Middle frontal gyrus (tissue), 1 donor: ENCODE results near the gene LMNB1.
A peak's percentile ranks its signal among the peaks of the same experiment; 100 is the strongest.

Experiments used
- DNase-seq: peaks from one replicate; pipeline ENCODE4 v3.0.0-alpha.2; 2015; ENCODE audit warnings: low spot score; ENCODE audit errors: extremely low spot score

LMNB1 gene

GRCh38 chr5:126855266-126855665, 78.3 kb downstream of the LMNB1 start:
- no peak for DNase-seq

GRCh38 chr5:126857472-126858410, 80.8 kb downstream of the LMNB1 start:
- DNase-seq, result no peak

DNA sequence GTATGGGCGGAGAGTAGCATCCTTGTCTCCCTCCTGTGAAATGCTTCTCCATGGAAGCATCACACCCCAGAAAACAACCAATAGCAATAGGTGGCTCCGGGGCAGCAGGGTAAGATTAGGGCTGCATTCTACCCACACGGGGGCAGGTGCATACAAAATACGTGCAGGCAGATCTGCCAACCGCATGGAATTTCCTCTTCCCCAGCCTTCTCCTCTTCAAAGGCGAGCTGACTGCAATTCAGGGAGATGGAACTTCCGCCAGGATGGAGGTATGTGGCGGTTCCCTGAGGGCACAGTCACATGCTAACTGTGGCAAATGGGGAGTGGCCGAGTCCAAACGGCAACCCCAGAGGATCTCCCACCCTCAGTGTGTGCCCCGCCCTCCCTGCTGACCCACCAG, 81.5 kb downstream of the LMNB1 start:
- DNase-seq, result no peak

DNA sequence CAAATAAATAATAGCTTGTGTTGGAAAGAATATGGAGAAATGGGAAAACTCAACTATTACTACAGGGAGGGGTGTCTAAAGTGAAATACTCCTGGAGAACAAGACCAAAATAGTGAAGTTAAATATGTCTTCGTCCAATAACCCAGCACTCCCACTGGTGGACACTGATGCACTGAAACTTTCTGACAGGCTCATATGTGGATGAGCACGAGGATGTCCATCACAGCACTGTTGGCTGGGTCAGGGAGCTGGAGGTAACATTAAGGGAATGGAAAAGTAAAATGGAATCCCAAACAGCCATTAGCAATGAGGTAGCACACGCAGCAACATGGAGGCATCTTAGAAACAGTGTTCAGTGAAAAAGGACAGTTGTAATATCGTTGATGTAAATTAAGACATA, 86.5 kb downstream of the LMNB1 start:
- DNase-seq, result no peak

DNA sequence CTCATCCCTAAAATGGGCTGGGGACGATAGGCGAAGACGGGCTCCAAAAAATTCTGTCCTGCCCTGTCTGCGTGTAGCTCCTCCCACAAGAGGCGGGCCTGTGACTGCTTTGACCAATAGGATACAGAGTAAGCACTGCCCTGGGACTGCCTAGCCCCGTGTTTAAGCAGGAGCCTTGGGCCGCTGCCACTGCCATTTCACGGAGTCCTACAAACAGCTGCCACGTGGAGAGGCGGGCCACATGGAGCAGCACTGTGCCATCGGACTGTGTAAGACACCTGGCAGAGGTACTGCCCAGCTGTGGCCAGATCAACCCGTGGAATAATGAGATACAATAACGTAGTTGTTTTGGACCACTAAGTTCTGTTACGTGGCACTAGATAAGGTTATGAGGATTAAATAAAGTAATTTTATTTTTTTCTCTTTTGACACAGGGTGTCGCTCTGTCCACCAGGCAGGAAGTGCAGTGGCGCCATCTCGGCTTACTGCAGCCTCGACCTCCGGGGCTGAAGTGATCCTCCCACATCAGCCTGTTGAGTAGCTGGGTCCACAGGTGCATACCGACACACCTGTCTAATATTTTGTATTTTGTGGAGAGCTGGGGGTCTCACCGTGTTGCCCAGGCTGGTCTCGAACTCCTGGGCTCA, 87.2 kb downstream of the LMNB1 start:
- no peak for DNase-seq

GRCh38 chr5:126865299-126865698, 88.4 kb downstream of the LMNB1 start:
- peak; percentile 31 for DNase-seq

GRCh38 chr5:126866851-126867636, 90.1 kb downstream of the LMNB1 start:
- DNase-seq, result no peak

- no peak for DNase-seq
Measured at GRCh38 chr5:126868338-126869004, 91.5 kb downstream of the LMNB1 start.

DNA sequence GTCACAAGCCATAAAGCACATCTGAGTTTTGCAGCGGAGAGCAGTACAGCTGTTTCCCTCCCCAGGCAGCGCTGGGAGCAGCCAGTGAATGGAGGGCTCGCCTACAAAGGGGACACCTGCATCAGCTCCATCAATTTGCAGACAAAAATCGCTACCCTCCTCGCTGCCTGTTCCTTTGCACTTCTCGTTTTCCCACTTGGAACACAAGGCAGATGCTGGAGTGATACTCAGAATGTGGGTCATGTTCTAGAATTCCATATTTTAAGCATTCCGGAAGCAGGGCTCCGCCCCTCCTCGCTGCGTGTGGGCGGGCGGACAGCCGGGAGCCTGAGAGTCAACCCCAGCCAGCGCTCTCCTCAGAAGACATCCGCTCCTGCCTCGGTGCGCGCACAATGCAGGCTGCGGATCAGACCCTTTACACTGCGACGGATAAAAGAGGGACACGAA, 92.1 kb downstream of the LMNB1 start:
- peak; percentile 9 for DNase-seq

DNA sequence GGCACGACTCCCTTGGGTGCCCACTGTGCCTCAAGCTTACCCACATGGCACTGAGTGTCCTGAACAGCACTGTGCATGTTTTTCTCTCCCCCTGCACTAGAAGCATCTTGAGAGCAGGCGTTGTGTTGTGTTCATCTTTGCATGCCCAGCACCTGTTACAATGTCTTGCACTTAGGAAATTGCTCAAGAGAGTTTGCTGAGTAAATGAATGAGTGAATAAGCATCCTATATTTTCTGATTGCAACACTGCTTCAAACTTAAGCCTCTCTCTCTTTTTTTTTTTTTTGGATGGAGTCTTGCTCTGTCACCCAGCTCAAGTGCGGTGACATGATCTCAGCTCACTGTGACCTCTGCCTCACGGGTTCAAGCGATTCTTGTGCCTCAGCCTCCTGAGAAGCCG, 94.5 kb downstream of the LMNB1 start:
- no peak for DNase-seq

- DNase-seq, result no peak
Measured at GRCh38 chr5:126872561-126873354, 95.8 kb downstream of the LMNB1 start.

- DNase-seq, result no peak
Measured at GRCh38 chr5:126875303-126875785, 98.4 kb downstream of the LMNB1 start.

GRCh38 chr5:126877602-126878001, 100.7 kb downstream of the LMNB1 start:
- DNase-seq, result no peak

DNA sequence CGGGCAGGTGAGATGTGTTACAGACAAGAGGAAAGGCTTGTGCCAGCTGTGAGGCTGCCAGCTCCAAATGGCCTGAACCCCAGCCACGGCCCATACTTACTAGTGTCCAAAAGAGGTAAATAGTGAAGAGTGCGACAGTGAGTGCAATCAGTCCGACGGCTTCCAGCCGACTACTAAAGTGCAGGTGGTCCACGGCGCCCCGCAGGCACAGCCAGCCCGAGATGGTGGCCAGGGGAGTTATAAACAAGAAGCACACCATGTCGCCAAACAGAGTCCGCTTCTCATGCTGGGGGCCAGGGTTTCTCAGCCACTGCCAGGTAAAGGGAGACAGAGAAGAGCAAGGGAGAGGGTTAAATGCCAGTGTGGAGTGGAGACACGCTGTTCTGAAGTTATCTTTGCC, 101.1 kb downstream of the LMNB1 start:
- no peak for DNase-seq

DNA sequence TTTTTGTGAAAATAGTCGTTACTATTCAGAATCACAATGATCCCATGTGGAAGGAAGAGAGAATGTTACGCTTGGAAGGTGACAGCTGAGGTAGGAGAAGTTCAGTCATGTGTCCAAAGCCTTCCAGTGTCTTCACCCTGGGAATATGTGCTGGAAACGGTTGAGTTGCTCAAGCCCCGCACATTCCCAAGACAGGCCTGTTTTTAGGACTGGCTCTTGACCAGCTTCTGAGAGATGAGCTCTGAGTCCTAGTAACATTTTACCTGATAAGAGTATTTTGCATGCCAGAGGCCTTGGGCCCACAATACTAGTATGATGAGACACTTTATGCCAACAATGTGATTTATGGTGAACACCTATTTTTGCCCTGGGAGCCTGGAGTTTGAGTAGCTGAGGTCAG, 101.7 kb downstream of the LMNB1 start:
- DNase-seq, result no peak

DNA sequence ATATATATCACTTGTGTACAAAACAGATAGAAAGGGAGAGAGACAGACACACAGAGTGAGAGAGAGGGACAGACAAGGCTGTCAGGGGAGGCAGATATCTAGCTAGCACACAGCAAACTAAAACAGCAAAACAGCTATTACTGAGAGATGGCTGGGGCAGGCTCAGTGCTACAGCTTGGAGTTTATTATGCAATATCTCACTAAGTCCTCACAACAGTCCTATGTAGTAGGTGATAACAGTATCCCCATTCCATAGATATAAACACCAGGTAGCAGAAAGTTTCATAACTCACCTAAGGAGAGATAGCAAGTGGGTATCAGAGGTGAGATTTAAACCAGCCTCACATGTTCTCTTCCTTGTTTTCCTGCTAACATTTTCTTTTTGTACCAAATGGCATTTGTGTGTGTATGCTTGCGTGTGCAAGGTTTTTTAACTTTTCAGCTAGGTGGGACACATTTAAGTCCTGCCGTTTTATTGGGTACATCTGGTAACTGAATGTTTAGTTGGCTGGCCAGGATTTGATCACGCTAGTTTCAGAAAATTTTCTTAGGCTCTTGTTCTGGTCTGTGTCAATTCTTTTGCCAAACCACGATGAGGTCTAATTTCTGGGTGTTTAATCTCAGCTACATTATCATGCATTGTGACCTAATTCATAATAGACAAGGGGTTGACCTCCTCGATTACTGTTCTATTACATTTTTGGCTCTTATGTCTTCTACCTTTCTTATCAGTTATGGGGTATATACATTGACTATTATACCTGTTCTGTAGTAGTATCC, 105.1 kb downstream of the LMNB1 start:
- DNase-seq, result no peak

GRCh38 chr5:126883564-126884245, 106.8 kb downstream of the LMNB1 start:
- no peak for DNase-seq

GRCh38 chr5:126884269-126884819, 107.4 kb downstream of the LMNB1 start:
- DNase-seq, result no peak
